ENCODE measurements around the gene RNASE8.

The RNASE8 gene

GRCh38 chr14:21092273-21093011, 34.8 kb downstream of the RNASE8 start:
- DNase-seq (ENCODE audit: low read depth, low spot score), result peak; percentile 95

- DNase-seq (ENCODE audit: low read depth, low spot score), result no peak
Observed at GRCh38 chr14:21093018-21093417, 35.4 kb downstream of the RNASE8 start.

GRCh38 chr14:21093769-21094681, 36.4 kb downstream of the RNASE8 start:
- DNase-seq (ENCODE audit: low read depth, low spot score), result peak; percentile 93

GRCh38 chr14:21095430-21096205, 38.0 kb downstream of the RNASE8 start:
- no peak for DNase-seq (ENCODE audit: low read depth, low spot score)

- DNase-seq (ENCODE audit: low read depth, low spot score), result no peak
Observed at GRCh38 chr14:21096438-21096837, 38.8 kb downstream of the RNASE8 start.

- DNase-seq (ENCODE audit: low read depth, low spot score), result no peak
Observed at GRCh38 chr14:21096978-21097635, 39.5 kb downstream of the RNASE8 start.

- no peak for DNase-seq (ENCODE audit: low read depth, low spot score)
Observed at GRCh38 chr14:21097636-21098075, 40.0 kb downstream of the RNASE8 start.

- DNase-seq (ENCODE audit: low read depth, low spot score), result peak; percentile 63
Observed at GRCh38 chr14:21098076-21098891, 40.7 kb downstream of the RNASE8 start, which contains the start of gene ZNF219. TSS of gene ZNF219 (minus strand) at chr14:21098655. CDS start at chr14:21093591, 5,064 bp downstream.

- no peak for DNase-seq (ENCODE audit: low read depth, low spot score)
Observed at GRCh38 chr14:21098892-21099595, 41.4 kb downstream of the RNASE8 start.

GRCh38 chr14:21099596-21099985, 42.0 kb downstream of the RNASE8 start:
- no peak for DNase-seq (ENCODE audit: low read depth, low spot score)

GRCh38 chr14:21100931-21101330, 43.3 kb downstream of the RNASE8 start, which contains the start of gene TMEM253:
TSS of gene TMEM253 (plus strand) at chr14:21101066. CDS start at chr14:21101344, 278 bp downstream.
- DNase-seq (ENCODE audit: low read depth, low spot score), result no peak

- no peak for DNase-seq (ENCODE audit: low read depth, low spot score)
Observed at GRCh38 chr14:21101802-21102413, 44.3 kb downstream of the RNASE8 start.

- DNase-seq (ENCODE audit: low read depth, low spot score), result no peak
Observed at GRCh38 chr14:21102521-21103410, 45.1 kb downstream of the RNASE8 start.

GRCh38 chr14:21103411-21103709, 45.7 kb downstream of the RNASE8 start:
- no peak for DNase-seq (ENCODE audit: low read depth, low spot score)

GRCh38 chr14:21103710-21104447, 46.3 kb downstream of the RNASE8 start:
- DNase-seq (ENCODE audit: low read depth, low spot score), result peak; percentile 98

GRCh38 chr14:21104448-21105060, 46.9 kb downstream of the RNASE8 start:
- peak; percentile 89 for DNase-seq (ENCODE audit: low read depth, low spot score)

GRCh38 chr14:21105095-21105494, 47.5 kb downstream of the RNASE8 start:
- no peak for DNase-seq (ENCODE audit: low read depth, low spot score)

Measured in ELF-1 (cell line).